Stimulated activated naive CD8-positive, alpha-beta T cell treated with anti-CD3 and anti-CD28 coated beads, Interleukin-15, Interleukin-2, amounts not matched to agents 100 ng/mL and 50 ng/mL, for 24 hours (primary cell): ENCODE results near the gene ACTR5.

Experiments
- H3K27ac Mint-ChIP-seq: one replicate; pipeline ENCODE4 v1.8.0; 2021; ENCODE audit warnings: mild to moderate bottlenecking, mixed read lengths
- H3K27me3 Mint-ChIP-seq: one replicate; pipeline ENCODE4 v1.8.0; 2021; ENCODE audit warnings: mixed read lengths
- H3K36me3 Mint-ChIP-seq: one replicate; pipeline ENCODE4 v1.8.0; 2021; ENCODE audit warnings: low read depth, mixed read lengths
- H3K4me1 Mint-ChIP-seq: one replicate; pipeline ENCODE4 v1.8.0; 2021; ENCODE audit warnings: low read depth, mixed read lengths
- H3K4me3 Mint-ChIP-seq: one replicate; pipeline ENCODE4 v1.8.0; 2021; ENCODE audit warnings: mild to moderate bottlenecking, mixed read lengths
- H3K9me3 Mint-ChIP-seq: one replicate; pipeline ENCODE4 v1.8.0; 2021; ENCODE audit warnings: mixed read lengths

ACTR5 gene

GRCh38 chr20:38818113-38819065 lies 70.1 kb downstream of the ACTR5 start:
- Mint-ChIP-seq H3K27me3 (no peaks in the 10 kb centered on the region), H3K4me3 (no peak overlapping the region), H3K36me3 (peaks cover 88% of the 10 kb centered on the region), H3K4me1 (peaks cover 84% of the 10 kb centered on the region), H3K27ac (peak overlapping the region; percentile 69), H3K9me3 (no peaks in the 10 kb centered on the region)
